NK-92 (cell line): ENCODE results near the gene HSD17B14.

ENCODE experiments used
- DNase-seq: peaks from one replicate; lab custom pipeline; 2025; ENCODE audit not compliant: unreplicated experiment; lab: John Stamatoyannopoulos, UW

The HSD17B14 gene

DNA sequence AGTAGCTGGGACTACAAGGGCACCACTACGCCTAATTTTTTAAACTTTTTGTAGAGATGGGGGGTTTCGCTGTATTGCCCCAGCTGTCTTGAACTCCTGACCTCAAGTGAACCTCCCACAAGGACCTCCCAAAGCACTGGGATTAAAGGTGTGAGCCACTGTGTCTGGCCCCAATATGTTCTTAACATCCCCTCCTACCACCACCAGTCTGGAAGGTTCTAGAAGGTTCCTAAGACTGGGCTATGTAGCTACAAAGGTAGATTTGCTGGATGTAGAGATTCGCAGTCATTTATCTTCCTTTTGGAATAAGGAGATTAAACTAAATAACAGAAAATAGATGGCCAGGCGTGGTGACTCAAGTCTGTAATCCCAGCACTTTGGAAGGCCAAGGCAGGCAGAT, 5.3 kb downstream of the HSD17B14 start:
- DNase-seq = no peak

GRCh38 chr19:48830088-48830487, 6.2 kb downstream of the HSD17B14 start:
- no peak for DNase-seq

GRCh38 chr19:48826606-48827020, 9.7 kb downstream of the HSD17B14 start:
- DNase-seq = no peak

DNA sequence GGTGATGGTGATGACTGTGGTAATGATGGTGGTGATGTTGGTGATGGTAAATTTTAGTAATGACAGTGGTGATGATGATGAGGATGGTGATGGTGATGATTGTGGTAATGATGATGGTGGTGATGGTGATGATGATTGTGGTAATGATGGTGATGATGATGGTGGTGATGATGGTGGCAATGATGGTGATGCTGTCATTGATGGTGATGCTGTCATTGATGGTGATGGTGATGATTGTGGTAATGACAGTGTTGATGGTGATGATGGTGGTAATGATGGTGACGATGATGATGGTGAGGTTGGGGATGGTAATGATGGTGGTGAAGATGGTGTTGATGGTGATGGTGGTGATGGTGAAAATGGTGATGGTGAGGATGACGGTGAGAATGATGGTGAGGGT, 13.8 kb downstream of the HSD17B14 start:
- no peak for DNase-seq

DNA sequence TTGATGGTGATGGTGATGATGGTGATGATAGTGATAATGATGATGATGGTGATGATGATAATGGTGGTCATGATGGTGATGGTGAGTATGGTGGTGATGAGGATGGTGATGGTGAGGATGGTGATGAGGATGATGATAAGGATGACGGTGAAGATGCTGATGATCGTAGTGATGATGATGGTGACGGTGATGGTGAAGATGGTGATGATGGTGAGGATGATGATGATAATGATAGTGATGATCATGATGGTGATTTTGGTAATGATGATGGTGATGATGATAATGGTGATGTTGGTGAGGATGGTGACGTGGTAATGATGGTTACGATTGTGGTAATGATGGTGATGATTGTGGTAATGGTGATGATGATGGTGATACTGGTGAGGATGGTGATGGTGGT, 14.7 kb downstream of the HSD17B14 start:
- no peak for DNase-seq

GRCh38 chr19:48819366-48819816, 16.9 kb downstream of the HSD17B14 start:
- no peak for DNase-seq

GRCh38 chr19:48818234-48818820, 18.0 kb downstream of the HSD17B14 start:
- no peak for DNase-seq

DNA sequence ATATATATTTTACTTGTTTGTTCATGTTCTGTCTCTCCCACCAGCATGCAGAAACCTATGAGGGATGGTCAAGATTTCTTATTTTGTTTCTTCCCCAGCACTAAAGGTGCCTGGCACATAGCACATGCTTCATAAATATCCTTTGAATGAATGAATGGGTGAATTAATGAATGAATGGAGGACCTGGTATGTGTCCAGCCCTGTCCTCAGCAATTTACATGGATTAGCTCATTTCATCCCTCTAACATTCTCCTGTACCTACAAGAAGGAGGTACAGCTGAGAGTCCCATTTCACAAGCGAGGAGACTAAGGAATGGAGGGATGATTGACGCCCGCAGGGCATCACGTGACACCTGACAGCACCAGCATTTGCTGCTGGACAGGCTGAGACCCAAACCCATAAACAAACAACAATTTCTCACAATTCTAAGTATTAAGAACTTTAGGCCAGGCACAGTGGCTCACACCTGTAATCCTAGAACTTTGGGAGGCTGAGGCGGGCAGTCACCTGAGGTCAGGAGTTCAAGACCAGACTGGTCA, 18.6 kb downstream of the HSD17B14 start:
- DNase-seq = no peak

DNA sequence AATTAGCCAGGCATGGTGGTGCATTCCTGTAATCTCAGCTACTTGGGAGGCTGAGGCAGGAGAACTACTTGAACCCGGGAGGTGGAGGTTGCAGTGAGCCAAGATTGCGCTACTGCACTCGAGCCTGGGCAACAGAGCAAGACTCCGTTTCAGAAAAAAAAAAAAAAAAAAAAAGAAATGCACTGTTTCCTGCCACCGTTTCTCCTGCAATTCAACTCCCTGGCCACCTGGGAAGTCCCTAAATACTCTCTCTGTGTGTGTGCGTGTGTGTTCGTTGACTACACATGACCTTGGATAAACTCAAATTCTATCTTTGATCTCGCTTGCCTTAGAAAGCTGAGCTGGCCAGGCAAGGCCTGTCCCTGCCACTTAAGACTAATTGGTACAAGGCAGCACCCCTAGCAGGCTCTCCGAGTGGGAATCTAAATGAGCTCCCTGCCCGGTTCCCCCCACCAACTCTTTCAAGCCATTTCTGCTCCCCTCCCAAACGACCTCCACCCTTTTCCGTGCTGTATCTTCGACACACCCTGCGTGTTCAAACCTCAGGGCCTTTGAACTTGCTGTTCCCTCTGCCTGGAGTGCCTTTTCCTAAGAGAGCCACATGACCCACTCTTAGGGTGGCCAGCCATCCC, 20.3 kb downstream of the HSD17B14 start:
- DNase-seq = no peak

DNA sequence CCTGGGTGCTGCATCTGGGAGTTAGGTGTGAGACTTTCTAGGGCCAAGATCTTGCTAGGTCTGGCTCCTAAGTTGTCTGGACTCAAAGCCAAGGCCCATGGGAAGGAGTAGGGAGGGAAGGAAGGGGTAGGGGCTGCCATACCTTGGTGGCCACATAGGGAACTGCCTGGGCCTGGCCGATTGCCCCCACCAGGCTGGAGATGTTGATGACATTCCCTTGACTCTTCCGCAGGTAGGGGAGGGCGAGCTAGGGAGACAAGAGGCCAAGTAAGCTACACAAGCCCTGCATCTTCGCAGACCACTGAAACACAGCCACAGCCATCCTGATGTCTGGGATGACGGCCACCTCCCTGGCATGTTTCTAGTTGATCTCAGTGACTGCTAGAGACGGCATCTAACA, 21.4 kb downstream of the HSD17B14 start:
- DNase-seq = no peak

- DNase-seq = no peak
These were observed 23.0 kb downstream of the HSD17B14 start for GRCh38 chr19:48813123-48813913.

- DNase-seq = no peak
These were observed 24.0 kb downstream of the HSD17B14 start for GRCh38 chr19:48812094-48812929.

GRCh38 chr19:48810151-48810550, 26.1 kb downstream of the HSD17B14 start:
- DNase-seq = no peak

DNA sequence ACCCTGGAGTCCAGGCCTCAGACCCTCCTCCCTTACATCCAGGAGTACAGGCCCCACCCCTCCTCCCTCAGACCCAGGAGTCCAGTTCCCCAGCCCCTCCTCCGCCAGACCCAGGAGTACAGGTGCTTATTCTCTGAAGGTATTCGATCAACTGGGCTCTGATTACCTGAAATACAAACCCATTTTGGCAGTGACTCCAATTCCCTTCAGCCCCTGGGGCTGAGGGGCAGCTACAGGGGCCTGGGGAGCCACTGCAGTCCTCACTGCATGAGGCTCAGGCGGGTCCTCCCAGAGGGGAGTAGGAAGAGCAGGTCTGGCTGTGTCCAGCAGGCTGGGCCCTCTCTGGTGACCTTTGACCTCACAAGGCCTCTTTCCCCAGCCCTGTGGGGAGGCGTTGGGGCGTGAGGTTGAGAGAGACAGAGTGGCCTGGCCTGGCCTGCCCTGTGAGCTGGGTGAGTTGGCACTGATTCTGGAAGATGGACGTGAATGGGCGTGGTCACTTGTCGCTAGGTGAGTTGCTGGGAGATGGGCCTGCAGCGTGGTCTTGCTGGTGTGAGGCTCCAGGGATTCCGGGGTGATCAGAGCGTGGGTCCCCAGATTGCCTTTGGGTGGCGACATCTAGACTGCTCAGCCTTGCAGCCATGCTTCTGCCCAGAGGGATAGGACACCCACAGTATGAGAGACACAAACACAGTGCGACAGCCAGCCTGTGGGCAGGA, 28.5 kb downstream of the HSD17B14 start:
- no peak for DNase-seq

- no peak for DNase-seq
These were observed 29.3 kb downstream of the HSD17B14 start for GRCh38 chr19:48806818-48807589.

- DNase-seq = no peak
These were observed 29.8 kb downstream of the HSD17B14 start for GRCh38 chr19:48806518-48806817.

DNA sequence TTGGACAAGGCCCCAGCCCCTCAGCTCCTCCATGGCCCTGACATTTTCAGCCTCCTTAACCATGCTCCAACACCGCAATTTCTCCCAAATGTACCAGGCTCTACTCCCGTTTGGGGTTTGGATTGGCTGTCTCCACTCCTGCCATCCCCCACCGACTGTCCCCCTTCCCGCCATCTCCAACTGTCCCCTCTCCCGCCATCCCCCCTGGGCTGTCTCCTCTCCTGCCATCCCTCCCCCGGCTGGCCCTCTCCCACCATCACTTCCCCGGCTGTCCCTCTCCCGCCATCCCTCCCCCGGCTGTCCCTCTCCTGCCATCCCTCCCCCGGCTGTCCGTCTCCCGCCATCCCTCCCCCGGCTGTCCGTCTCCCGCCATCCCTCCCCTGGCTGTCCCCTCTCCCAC, 30.8 kb downstream of the HSD17B14 start:
- DNase-seq = no peak

GRCh38 chr19:48804496-48804895, 31.8 kb downstream of the HSD17B14 start:
- no peak for DNase-seq

GRCh38 chr19:48802623-48803022, 33.7 kb downstream of the HSD17B14 start:
- DNase-seq = no peak
